ENCODE measurements around the gene DNAJA4. TPM values are rescaled to one million over a fixed set of nuclear protein-coding genes. Genes with fewer than 3 reads are reported as not detected.

The DNAJA4 gene
- total and polyA plus RNA-seq, 12 donors, result 11.7 to 43.5 (median 21.8) TPM

GRCh38 chr15:78234515-78235040 lies 29.8 kb upstream of the DNAJA4 start, which contains the start of gene ACSBG1:
ACSBG1 (minus strand) TSS chr15:78234565; CDS start chr15:78234501, 64 bp downstream.
- Histone ChIP-seq H3K4me3 (no peak within 1 kb of the TSS), H3K27ac (no peak within 1 kb of the TSS), H3K27me3 (no peaks in the 10 kb centered on the region), H3K9me3 (replicated peaks in 1 of 3) (no peaks in the 10 kb centered on the region), H3K4me1 (replicated peaks in 1 of 2) (peaks cover 5 to 7% of the 10 kb centered on the region in 2 donors), H3K36me3 (replicated peaks in 1 of 2) (no peaks in the 10 kb centered on the region)
- TF ChIP-seq POLR2A (IDR thresholded peaks at IDR 0.05) (no peak), CTCF (IDR thresholded peaks at IDR 0.05) (no peak)
- 51 to 71% (median 59%) methylated on average over 6 of the region's 6 CpGs for WGBS, 4 donors
- intact Hi-C loops (cut with DNase I), result loop anchor here (10.0 kb wide), 2 partner anchors 60 to 270 kb away; no protein-coding TSS in a partner anchor
- no peak for DNase-seq

- Histone ChIP-seq H3K27me3 (no peaks in the 10 kb centered on the region), H3K4me1 (replicated peaks in 1 of 2) (peaks cover 5 to 7% of the 10 kb centered on the region in 2 donors), H3K27ac (peak overlapping the region in 4 of 5 donors; percentile 62 to 70 (median 64)), H3K9me3 (replicated peaks in 1 of 3) (no peaks in the 10 kb centered on the region), H3K36me3 (replicated peaks in 1 of 2) (no peaks in the 10 kb centered on the region), H3K4me3 (no peak overlapping the region)
- TF ChIP-seq CTCF (IDR thresholded peaks at IDR 0.05) (no peak), POLR2A (IDR thresholded peaks at IDR 0.05) (no peak)
- intact Hi-C loops (cut with DNase I), result loop anchor here (10.0 kb wide), 2 partner anchors 62 to 272 kb away; no protein-coding TSS in a partner anchor
- no peak for DNase-seq
- 83 to 94% (median 84%) methylated on average over 5 to 6 of the region's 6 CpGs for WGBS, 4 donors
These were observed 27.9 kb upstream of the DNAJA4 start for GRCh38 chr15:78236491-78236890.

GRCh38 chr15:78237146-78237545 lies 27.2 kb upstream of the DNAJA4 start:
- Histone ChIP-seq H3K9me3 (replicated peaks in 1 of 3) (no peaks in the 10 kb centered on the region), H3K4me3 (no peak overlapping the region), H3K4me1 (replicated peaks in 1 of 2) (peaks cover 5 to 7% of the 10 kb centered on the region in 2 donors), H3K27ac (peak overlapping the region in 4 of 5 donors; percentile 62 to 70 (median 64)), H3K36me3 (replicated peaks in 1 of 2) (no peaks in the 10 kb centered on the region), H3K27me3 (no peaks in the 10 kb centered on the region)
- WGBS, 4 donors, result 43 to 66% (median 55%) methylated on average over 6 of the region's 6 CpGs
- TF ChIP-seq CTCF (IDR thresholded peaks at IDR 0.05), result no peak
- TF ChIP-seq POLR2A (IDR thresholded peaks at IDR 0.05), result no peak
- peak in 6 of 7 donors; percentile 46 to 81 (median 70) for DNase-seq
- intact Hi-C loops (cut with DNase I), result loop anchor here (10.0 kb wide), 2 partner anchors 62 to 272 kb away; no protein-coding TSS in a partner anchor

GRCh38 chr15:78239811-78240210 lies 24.6 kb upstream of the DNAJA4 start:
- TF ChIP-seq CTCF (IDR thresholded peaks at IDR 0.05) (no peak), POLR2A (IDR thresholded peaks at IDR 0.05) (no peak)
- H3K27ac ChIP-seq, result no peak overlapping the region
- H3K36me3 ChIP-seq (replicated peaks in 1 of 2), result no peaks in the 10 kb centered on the region
- H3K9me3 ChIP-seq (replicated peaks in 1 of 3), result no peaks in the 10 kb centered on the region
- H3K27me3 ChIP-seq, result no peaks in the 10 kb centered on the region
- H3K4me1 ChIP-seq (replicated peaks in 1 of 2), result peaks cover 5 to 7% of the 10 kb centered on the region in 2 donors
- WGBS, 4 donors, result 89 to 97% (median 94%) methylated on average over 5 of the region's 5 CpGs
- H3K4me3 ChIP-seq, result no peak overlapping the region
- intact Hi-C loops (cut with DNase I), result loop anchor here (2.0 to 10.0 kb wide), 5 partner anchors 63 to 275 kb away; no protein-coding TSS in a partner anchor
- DNase-seq, result no peak
